ENCODE measurements around the gene TSPEAR. TPM values are rescaled to one million over a fixed set of nuclear protein-coding genes. Genes with fewer than 3 reads are reported as not detected.
"Not testable (repeated sequence)": the region's sequence is repeated elsewhere in the genome, so short reads cannot be mapped to it uniquely, and the experiment has no call there.

Gene TSPEAR
- polyA plus RNA-seq, 1 experiment = not detected

GRCh38 chr21:44564886-44565598 is 146.3 kb downstream of the TSPEAR start:
- H3K27me3 ChIP-seq (ENCODE audit: control insufficient read depth, insufficient read depth, low read length) = no peaks in the 10 kb centered on the region
- H3K4me3 ChIP-seq (ENCODE audit: low read depth, low read length) = no peak overlapping the region
- no peak for TF ChIP-seq CTCF (IDR thresholded peaks at IDR 0.05; ENCODE audit: insufficient read depth, low read depth, low read length)
- no peak for DNase-seq (ENCODE audit: low read depth)
- H3K36me3 ChIP-seq (ENCODE audit: control insufficient read depth, insufficient read depth, low read length) = no peaks in the 10 kb centered on the region
- POLR2A ChIA-PET = no interaction called here
- CTCF ChIA-PET = no interaction called here

GRCh38 chr21:44564099-44564498 is 147.3 kb downstream of the TSPEAR start:
- CTCF ChIA-PET = no interaction called here

GRCh38 chr21:44558695-44559094 is 152.7 kb downstream of the TSPEAR start, which contains the start of gene KRTAP10-3:
Gene KRTAP10-3 (minus strand): TSS chr21:44558795. CDS start chr21:44558715, 80 bp downstream.
- CTCF ChIA-PET = no interaction called here
- no peaks in the 10 kb centered on the region for H3K36me3 ChIP-seq (ENCODE audit: control insufficient read depth, insufficient read depth, low read length)
- POLR2A ChIA-PET = no interaction called here

More at GRCh38 chr21:44564099-44564498, 147.3 kb downstream of the TSPEAR start:
- POLR2A ChIA-PET = no interaction called here
- no peak for DNase-seq (ENCODE audit: low read depth)
- TF ChIP-seq CTCF (IDR thresholded peaks at IDR 0.05; ENCODE audit: insufficient read depth, low read depth, low read length) = no peak
- H3K36me3 ChIP-seq (ENCODE audit: control insufficient read depth, insufficient read depth, low read length) = no peaks in the 10 kb centered on the region
- H3K27me3 ChIP-seq (ENCODE audit: control insufficient read depth, insufficient read depth, low read length) = no peaks in the 10 kb centered on the region
- no peak overlapping the region for H3K4me3 ChIP-seq (ENCODE audit: low read depth, low read length)

GRCh38 chr21:44558329-44558675 is 153.1 kb downstream of the TSPEAR start:
- H3K4me3 ChIP-seq (ENCODE audit: low read depth, low read length); POLR2A ChIA-PET; H3K27me3 ChIP-seq (ENCODE audit: control insufficient read depth, insufficient read depth, low read length); CTCF ChIA-PET; DNase-seq (ENCODE audit: low read depth); H3K36me3 ChIP-seq (ENCODE audit: control insufficient read depth, insufficient read depth, low read length): not testable (repeated sequence)

More at GRCh38 chr21:44558695-44559094, 152.7 kb downstream of the TSPEAR start, which contains the start of gene KRTAP10-3:
- H3K27me3 ChIP-seq (ENCODE audit: control insufficient read depth, insufficient read depth, low read length) = peaks cover 8% of the 10 kb centered on the region
- no peak for DNase-seq (ENCODE audit: low read depth)
- H3K4me3 ChIP-seq (ENCODE audit: low read depth, low read length) = no peak within 1 kb of the TSS
- no peak for TF ChIP-seq CTCF (IDR thresholded peaks at IDR 0.05; ENCODE audit: insufficient read depth, low read depth, low read length)

GRCh38 chr21:44557491-44558328 is 153.7 kb downstream of the TSPEAR start:
- H3K27me3 ChIP-seq (ENCODE audit: control insufficient read depth, insufficient read depth, low read length) = peaks cover 8% of the 10 kb centered on the region
- no peaks in the 10 kb centered on the region for H3K36me3 ChIP-seq (ENCODE audit: control insufficient read depth, insufficient read depth, low read length)
- no peak for DNase-seq (ENCODE audit: low read depth)
- ChIA-PET POLR2A (no interaction called here), CTCF (interaction anchor here (0.6 kb wide), 1 partner anchor 89 kb away, joined by 3 read pairs; no protein-coding TSS in a partner anchor)
- no peak for TF ChIP-seq CTCF (IDR thresholded peaks at IDR 0.05; ENCODE audit: insufficient read depth, low read depth, low read length)
- H3K4me3 ChIP-seq (ENCODE audit: low read depth, low read length) = no peak overlapping the region

Data from BJ (cell line).